ENCODE measurements around the gene THRAP3.

THRAP3 gene

DNA sequence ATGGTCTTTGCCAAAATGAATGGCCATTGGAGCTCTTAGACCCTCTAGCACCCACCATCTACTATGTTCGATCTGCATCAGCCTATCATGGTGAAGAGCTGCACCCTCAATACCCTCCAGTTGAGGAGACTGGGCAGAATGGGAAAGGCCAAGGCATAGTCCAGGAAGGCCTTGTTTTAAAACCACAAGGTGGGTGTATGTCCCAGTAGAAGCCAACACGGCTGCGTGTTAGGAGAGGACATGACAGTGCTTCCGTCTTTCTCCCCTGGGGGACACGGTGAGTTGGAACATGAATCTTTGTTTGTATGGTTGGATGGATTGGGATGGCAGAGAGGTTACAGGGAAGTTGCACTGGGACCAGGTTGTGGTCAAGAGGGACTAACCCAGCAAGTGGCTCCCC is 63.4 kb downstream of the THRAP3 start:
- DNase-seq (ENCODE audit: extremely low read depth, low read depth), result no peak
- TF ChIP-seq, protein P1, sequence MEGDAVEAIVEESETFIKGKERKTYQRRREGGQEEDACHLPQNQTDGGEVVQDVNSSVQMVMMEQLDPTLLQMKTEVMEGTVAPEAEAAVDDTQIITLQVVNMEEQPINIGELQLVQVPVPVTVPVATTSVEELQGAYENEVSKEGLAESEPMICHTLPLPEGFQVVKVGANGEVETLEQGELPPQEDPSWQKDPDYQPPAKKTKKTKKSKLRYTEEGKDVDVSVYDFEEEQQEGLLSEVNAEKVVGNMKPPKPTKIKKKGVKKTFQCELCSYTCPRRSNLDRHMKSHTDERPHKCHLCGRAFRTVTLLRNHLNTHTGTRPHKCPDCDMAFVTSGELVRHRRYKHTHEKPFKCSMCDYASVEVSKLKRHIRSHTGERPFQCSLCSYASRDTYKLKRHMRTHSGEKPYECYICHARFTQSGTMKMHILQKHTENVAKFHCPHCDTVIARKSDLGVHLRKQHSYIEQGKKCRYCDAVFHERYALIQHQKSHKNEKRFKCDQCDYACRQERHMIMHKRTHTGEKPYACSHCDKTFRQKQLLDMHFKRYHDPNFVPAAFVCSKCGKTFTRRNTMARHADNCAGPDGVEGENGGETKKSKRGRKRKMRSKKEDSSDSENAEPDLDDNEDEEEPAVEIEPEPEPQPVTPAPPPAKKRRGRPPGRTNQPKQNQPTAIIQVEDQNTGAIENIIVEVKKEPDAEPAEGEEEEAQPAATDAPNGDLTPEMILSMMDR (IDR thresholded peaks at IDR 0.05; ENCODE audit: low read depth, low read length), result no peak

DNA sequence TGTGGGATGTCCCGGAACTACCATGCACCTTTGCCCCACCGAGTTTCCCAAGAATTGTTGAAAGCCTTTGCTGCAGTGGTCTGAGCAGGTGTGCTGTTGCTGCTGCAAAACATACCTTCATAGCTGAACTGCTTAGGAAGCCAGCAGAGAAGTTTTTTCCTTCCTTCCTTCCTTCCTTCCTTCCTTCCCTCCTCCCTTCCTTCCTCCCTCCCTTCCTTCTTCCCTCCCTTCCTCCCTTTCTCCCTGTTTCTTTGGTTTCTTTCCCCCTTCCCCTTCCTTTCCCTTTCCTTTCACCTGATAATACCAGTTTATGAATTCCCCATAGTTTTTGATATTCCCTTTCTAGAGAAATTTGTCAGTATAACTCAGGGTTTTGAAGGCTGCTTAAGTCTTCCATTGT is 71.1 kb downstream of the THRAP3 start:
- DNase-seq (ENCODE audit: extremely low read depth, low read depth), result no peak
- TF ChIP-seq, protein P1 (IDR thresholded peaks at IDR 0.05; ENCODE audit: low read depth, low read length), result no peak

DNA sequence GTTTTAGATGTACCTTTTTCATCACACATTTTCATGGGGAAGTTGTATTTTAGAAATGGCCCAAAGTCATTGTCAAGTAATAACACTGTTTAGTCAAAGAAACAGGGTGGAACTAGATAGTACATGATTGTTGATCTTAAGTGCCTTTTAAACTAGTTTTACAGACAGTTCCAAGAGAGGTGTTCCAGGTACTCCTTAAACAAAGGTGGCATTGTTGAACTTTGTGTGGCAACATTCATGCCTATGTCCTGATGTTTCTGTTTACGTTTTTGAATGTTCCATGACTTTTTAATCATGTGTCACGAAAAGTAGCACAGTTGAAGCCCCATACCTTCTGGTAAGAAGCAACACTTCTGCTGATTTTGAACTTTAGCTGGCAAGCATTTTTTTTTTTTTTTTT is 72.8 kb downstream of the THRAP3 start:
- no peak for DNase-seq (ENCODE audit: extremely low read depth, low read depth)
- TF ChIP-seq, protein P1 (IDR thresholded peaks at IDR 0.05; ENCODE audit: low read depth, low read length), result no peak

DNA sequence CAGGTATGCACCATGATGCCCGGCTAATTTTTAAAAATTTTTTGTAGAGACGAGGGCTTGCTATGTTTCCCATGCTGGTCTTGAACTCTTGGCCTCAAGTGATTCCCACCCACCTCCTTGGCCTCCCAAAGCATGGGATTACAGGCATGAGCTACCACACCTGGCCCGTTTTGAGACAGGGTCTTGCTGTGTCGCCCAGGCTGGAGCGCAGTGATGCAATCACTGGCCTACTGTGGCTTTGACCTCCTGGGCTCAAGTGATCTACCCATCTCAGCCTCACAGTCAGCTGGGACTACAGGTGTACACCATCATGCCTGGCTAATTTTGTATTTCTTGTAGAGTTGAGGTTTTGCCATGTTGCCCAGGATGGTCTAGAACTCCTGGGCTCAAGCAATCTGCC is 74.4 kb downstream of the THRAP3 start:
- no peak for DNase-seq (ENCODE audit: extremely low read depth, low read depth)
- TF ChIP-seq, protein P1 (IDR thresholded peaks at IDR 0.05; ENCODE audit: low read depth, low read length), result no peak

DNA sequence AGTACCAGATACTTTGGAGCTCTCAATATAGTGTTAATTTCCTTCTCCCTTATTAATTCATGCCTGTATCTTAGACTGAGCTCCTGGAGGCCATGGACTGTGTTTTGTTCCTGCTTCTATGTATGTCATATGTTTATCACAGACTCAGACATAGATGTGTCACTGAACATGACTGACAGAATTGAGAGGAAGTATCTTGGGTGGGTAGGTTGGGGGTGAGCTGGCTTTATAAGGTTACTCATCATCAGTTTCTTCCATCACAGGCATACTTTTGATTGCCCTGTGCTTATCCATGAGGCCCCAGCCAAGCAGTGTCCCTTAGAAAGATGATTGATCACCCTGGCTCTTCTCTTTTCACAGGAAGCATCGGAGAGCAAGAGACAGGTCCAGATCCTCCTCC is 76.3 kb downstream of the THRAP3 start:
- TF ChIP-seq, protein P1 (IDR thresholded peaks at IDR 0.05; ENCODE audit: low read depth, low read length), result no peak
- DNase-seq (ENCODE audit: extremely low read depth, low read depth), result no peak

DNA sequence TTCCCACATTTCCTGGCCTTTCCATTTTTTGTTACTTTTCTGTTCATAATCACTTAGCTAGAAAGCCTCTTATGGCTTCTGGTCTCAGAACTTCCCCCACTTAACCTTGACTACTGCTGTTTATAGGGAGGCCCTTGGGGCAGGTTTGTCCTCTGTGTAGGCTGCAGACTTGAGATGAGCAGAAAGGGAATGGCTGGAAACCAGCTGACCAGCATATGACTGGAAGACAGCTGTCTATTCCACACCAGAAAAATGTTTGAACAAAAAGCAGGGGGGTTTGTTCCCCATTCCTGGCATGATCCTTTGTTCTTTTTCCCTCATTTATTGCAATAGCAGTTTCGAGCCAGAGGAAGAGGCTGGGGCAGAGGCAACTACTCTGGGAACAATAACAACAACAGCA is 77.0 kb downstream of the THRAP3 start:
- TF ChIP-seq, protein P1 (IDR thresholded peaks at IDR 0.05; ENCODE audit: low read depth, low read length), result no peak
- no peak for DNase-seq (ENCODE audit: extremely low read depth, low read depth)

DNA sequence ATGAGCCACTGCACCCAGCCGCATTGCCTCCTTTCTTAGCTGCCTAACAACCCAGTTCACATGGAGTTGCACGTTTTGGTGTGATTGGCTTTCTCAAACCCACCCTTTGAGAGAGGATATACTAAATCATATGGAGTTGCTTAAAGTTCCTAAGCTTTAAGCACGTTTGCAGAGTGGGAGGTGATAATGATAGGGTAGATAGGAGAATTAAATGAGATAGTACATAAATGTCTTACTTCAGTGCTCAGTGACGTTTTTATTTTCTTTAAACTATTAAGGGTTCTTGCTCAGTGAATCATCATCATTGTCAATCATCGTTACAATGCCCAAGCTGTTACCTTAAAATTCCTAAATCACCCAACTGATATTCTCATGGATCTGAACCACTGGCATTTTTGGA is 79.0 kb downstream of the THRAP3 start:
- TF ChIP-seq, protein P1 (IDR thresholded peaks at IDR 0.05; ENCODE audit: low read depth, low read length), result no peak
- DNase-seq (ENCODE audit: extremely low read depth, low read depth), result no peak
